WI38 (cell line): Measurements from ENCODE around the gene SLC18B1.

Source experiments
- H3K4me3 ChIP-seq: 2 replicates; pipeline ENCODE4 v1.5.1; 2011; ENCODE audit warnings: low read depth, mild to moderate bottlenecking, control low read depth, low read length
- TF ChIP-seq, protein P1 (sequence below): IDR thresholded peaks from 2 replicates; pipeline ENCODE4 v1.5.1; 2012; ENCODE audit warnings: low read depth, mild to moderate bottlenecking, control low read depth, low read length

The SLC18B1 gene

DNA sequence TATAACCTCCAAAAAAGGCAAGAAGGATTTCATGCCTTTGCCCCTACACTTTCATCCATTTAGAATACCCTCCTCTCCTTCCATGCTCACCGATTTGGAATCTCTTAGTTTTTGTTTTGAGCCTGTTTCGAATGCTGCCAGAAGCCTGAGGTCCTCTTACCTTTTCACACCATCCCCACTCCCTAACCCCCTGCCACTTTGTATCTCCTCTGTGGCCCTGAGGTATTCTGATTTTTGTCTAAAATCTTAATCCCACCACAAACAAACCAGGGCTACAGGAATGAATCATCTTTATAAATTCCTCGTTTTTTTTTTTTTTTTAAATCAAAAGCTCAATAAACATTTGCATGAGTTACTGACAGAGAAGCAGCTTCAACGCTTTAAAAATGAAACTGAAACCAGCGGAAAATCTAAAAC lies 14.3 kb upstream of the SLC18B1 start:
- peak overlapping the region; percentile 78 for H3K4me3 ChIP-seq
- TF ChIP-seq, protein P1, sequence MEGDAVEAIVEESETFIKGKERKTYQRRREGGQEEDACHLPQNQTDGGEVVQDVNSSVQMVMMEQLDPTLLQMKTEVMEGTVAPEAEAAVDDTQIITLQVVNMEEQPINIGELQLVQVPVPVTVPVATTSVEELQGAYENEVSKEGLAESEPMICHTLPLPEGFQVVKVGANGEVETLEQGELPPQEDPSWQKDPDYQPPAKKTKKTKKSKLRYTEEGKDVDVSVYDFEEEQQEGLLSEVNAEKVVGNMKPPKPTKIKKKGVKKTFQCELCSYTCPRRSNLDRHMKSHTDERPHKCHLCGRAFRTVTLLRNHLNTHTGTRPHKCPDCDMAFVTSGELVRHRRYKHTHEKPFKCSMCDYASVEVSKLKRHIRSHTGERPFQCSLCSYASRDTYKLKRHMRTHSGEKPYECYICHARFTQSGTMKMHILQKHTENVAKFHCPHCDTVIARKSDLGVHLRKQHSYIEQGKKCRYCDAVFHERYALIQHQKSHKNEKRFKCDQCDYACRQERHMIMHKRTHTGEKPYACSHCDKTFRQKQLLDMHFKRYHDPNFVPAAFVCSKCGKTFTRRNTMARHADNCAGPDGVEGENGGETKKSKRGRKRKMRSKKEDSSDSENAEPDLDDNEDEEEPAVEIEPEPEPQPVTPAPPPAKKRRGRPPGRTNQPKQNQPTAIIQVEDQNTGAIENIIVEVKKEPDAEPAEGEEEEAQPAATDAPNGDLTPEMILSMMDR = no peak

DNA sequence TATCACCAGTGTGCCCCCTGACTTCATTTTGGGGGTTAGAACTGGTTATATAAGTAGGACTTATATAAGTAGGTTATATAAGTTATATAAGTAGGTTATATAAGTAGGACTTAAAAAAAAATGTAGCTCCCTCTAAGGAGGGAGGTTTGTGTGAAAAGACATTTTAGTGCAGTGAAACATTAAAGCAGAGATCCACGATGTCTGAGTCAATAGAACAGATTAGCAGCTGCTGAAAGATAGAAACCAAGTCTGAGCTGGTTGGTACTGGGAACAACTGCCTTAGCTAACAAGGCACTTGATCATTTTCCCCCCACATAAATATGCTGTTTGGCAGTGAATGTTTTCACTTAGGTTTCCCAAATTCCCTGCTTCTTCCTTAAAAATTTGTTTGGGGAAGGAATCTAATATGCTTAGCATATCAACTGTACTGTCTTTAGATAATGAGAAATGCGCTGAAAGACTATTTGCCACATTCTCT lies 13.9 kb upstream of the SLC18B1 start:
- H3K4me3 ChIP-seq = peak overlapping the region; percentile 78
- TF ChIP-seq, protein P1 = no peak

DNA sequence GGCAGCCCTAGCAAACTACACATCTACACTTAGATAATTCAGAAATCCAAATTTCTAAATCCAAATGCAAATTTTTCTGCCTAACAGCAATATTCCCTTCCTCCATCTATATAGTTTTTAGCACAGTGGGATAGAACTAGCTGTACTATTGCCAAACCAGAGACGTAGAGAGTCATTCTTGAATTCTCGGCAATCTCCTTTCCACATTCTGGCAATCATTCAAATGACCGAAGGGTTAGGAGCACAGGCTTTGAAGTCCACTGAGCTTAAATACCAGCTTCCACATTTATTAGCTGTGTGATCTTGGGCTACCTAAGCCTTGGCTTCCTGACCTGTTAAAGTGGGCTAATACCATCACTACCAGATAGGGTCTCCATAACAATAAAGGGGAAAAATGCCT lies 12.8 kb upstream of the SLC18B1 start:
- TF ChIP-seq, protein P1 = no peak
- H3K4me3 ChIP-seq = no peak overlapping the region

DNA sequence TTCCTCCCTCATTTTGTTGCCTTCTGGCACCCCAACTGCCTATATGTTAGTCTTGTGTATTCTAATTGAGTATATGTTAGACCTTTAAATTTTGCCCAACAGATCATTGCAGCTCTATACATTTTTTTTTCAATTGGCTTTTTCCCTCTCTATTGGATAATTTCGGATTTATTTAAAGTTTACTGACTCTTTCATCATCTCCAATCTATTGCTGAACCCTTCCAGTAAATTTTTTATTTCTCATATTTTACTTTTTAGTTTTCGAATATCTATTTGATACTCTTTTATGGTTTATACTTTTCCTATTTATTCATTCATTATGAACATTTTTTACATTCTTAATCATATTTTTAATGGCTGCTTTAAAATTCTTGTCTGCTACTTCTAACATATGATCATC lies 7.1 kb upstream of the SLC18B1 start:
- TF ChIP-seq, protein P1 = no peak
- H3K4me3 ChIP-seq = no peak overlapping the region

DNA sequence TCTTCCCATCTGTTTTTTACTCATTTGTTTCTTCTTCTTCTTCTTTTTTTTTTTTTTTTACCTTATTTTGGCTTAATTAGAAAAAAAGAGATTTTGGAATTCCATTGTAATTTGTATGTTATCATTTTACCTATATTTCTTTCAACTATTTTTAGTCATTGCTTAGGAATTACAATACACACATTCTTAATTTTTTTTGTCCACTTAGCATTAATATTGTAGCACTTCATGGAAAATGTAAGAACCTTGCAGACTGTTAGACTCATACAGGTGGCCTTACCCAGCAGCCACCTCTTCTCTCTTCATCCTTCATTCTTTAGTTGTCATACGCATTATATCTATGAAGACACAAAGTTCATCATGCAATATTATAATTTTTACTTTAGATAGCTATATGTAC lies 5.8 kb upstream of the SLC18B1 start:
- TF ChIP-seq, protein P1 = no peak
- H3K4me3 ChIP-seq = no peak overlapping the region

DNA sequence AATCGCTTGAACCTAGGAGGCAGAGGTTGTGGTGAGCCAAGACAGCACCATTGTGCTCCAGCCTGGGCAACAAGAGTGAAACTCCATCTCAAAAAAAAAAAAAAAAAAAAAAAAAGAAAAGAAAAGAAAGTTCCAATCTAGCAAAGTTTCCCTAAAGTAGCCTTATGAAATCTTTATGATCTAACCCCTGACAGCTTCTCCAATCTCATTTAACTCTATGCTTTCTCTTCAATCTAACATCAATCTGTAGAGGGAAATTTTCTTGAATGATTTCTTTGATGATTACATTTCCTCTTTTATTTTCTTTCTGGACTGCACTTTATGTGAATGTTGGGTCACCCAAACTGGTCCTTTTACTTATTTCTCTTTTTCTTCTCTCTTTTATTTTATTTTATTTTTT lies 2.2 kb upstream of the SLC18B1 start:
- H3K4me3 ChIP-seq = no peak overlapping the region
- TF ChIP-seq, protein P1 = no peak

DNA sequence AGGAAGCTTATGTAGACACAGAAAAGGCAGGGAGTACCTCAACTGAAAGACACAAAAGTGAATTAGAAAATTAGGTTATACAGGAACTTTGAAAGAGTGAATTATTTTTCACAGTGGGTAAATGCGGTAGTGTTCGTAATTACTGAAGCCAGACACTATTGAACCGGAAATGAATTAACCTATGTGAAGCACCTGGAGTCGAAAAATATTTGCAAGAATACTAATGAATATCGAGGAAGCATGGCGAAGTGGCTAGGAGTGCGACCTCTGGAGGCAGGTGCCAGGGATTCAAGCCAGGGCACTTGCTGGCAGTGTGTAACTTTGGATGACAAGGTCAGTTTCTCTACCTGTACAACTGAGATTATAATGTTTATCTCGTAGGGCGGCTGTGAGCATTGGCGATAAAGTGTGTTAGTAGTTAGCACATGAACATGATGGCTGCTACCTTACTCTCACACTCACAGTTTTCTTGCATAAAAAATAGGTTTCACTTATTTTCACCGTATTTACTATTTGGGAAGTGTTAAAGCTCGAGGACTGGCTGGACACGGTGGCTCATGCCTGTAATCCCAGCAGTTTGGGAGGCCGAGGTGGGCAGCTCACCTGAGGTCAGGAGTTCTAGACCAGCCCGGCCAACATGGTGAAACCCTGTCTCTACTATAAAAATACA lies 567 bp upstream of the SLC18B1 start:
- TF ChIP-seq, protein P1 = peak; percentile 68
- peak overlapping the region; percentile 71 for H3K4me3 ChIP-seq
